Panc1 (cell line): ENCODE measurements around the gene PSME1.

Source experiments
- REST ChIP-seq, 2 experiments: IDR thresholded peaks; 2 replicates each; pipeline ENCODE4 v1.6.1; 2011 to 2012; ENCODE audit warnings: low read depth in 2 of 2, control low read depth in 1 of 2, low read length in 1 of 2, mild to moderate bottlenecking in 1 of 2, moderate library complexity in 1 of 2; ENCODE audit not compliant: insufficient read depth in 1 of 2
- TF ChIP-seq, protein P1 (sequence below): fragments of 450-650 bp; IDR thresholded peaks from 2 replicates; pipeline ENCODE4 v1.5.1; 2017; ENCODE audit warnings: mild to moderate bottlenecking

GRCh38 chr14:24106672-24107271, 29.2 kb upstream of the PSME1 start:
- TF ChIP-seq, protein P1, sequence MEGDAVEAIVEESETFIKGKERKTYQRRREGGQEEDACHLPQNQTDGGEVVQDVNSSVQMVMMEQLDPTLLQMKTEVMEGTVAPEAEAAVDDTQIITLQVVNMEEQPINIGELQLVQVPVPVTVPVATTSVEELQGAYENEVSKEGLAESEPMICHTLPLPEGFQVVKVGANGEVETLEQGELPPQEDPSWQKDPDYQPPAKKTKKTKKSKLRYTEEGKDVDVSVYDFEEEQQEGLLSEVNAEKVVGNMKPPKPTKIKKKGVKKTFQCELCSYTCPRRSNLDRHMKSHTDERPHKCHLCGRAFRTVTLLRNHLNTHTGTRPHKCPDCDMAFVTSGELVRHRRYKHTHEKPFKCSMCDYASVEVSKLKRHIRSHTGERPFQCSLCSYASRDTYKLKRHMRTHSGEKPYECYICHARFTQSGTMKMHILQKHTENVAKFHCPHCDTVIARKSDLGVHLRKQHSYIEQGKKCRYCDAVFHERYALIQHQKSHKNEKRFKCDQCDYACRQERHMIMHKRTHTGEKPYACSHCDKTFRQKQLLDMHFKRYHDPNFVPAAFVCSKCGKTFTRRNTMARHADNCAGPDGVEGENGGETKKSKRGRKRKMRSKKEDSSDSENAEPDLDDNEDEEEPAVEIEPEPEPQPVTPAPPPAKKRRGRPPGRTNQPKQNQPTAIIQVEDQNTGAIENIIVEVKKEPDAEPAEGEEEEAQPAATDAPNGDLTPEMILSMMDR: no peak
- TF ChIP-seq REST (IDR thresholded peaks at IDR 0.05; ENCODE audit: insufficient read depth in 1 of 2, low read depth in 2 of 2, low read length in 1 of 2): no peak
